Neutrophil (primary cell): ENCODE results near the gene MRPL39.

ENCODE experiments used
- H3K27ac ChIP-seq: fragments of 200-600 bp; sonication (generic); 2 replicates; pipeline ENCODE4 v1.5.1; 2016; ENCODE audit warnings: mild to moderate bottlenecking, moderate library complexity
- H3K27me3 ChIP-seq: fragments of 200-600 bp; sonication (generic); 2 replicates; pipeline ENCODE4 v1.6.0; 2016; ENCODE audit warnings: mild to moderate bottlenecking
- H3K36me3 ChIP-seq: fragments of 200-600 bp; sonication (generic); 2 replicates; pipeline ENCODE4 v1.5.1; 2017
- H3K4me1 ChIP-seq, 2 experiments: fragments of 200-600 bp in 1 of 2; sonication (generic) in 1 of 2; 1 replicate in 1 of 2; 2 replicates in 1 of 2; pipeline versions ENCODE4 v1.5.1 to v1.6.1; 2013 to 2016; ENCODE audit warnings: low read depth in 1 of 2, low read length in 1 of 2, mild to moderate bottlenecking in 1 of 2, moderate library complexity in 1 of 2; ENCODE audit not compliant: control insufficient read depth in 1 of 2, insufficient read depth in 1 of 2
- H3K4me3 ChIP-seq, 2 experiments: fragments of 200-600 bp in 1 of 2; sonication (generic) in 1 of 2; 1 replicate in 1 of 2; 2 replicates in 1 of 2; pipeline ENCODE4 v1.5.1; 2013 to 2016; ENCODE audit warnings: low read depth in 1 of 2, low read length in 1 of 2, mild to moderate bottlenecking in 1 of 2, moderate library complexity in 1 of 2
- H3K9me3 ChIP-seq: fragments of 200-600 bp; sonication (generic); 2 replicates; pipeline ENCODE4 v1.5.1; 2016
- CTCF ChIP-seq: fragments of 200-600 bp; sonication (generic); IDR thresholded peaks from 2 replicates; pipeline ENCODE4 v1.5.1; 2016; ENCODE audit warnings: antibody characterized with exemption

The MRPL39 gene

GRCh38 chr21:25557180-25557579, 50.1 kb downstream of the MRPL39 start:
- no peaks in the 10 kb centered on the region for H3K36me3 ChIP-seq
- TF ChIP-seq CTCF = no peak
- H3K9me3 ChIP-seq = no peaks in the 10 kb centered on the region
- H3K27me3 ChIP-seq = peaks cover 26% of the 10 kb centered on the region
- H3K4me3 ChIP-seq = no peak overlapping the region
- peaks cover 6 to 12% of the 10 kb centered on the region in 2 experiments for H3K4me1 ChIP-seq
- no peak overlapping the region for H3K27ac ChIP-seq

GRCh38 chr21:25556091-25556490, 51.2 kb downstream of the MRPL39 start:
- peaks cover 15% of the 10 kb centered on the region for H3K27me3 ChIP-seq
- no peaks in the 10 kb centered on the region for H3K9me3 ChIP-seq
- H3K36me3 ChIP-seq = no peaks in the 10 kb centered on the region
- no peak overlapping the region for H3K27ac ChIP-seq
- TF ChIP-seq CTCF = no peak
- H3K4me3 ChIP-seq = no peak overlapping the region
- H3K4me1 ChIP-seq = peaks cover 5 to 8% of the 10 kb centered on the region in 2 experiments

- Histone ChIP-seq H3K9me3 (no peaks in the 10 kb centered on the region), H3K27ac (no peak overlapping the region), H3K4me3 (no peak overlapping the region), H3K36me3 (no peaks in the 10 kb centered on the region), H3K27me3 (peaks cover 10% of the 10 kb centered on the region), H3K4me1 (peaks cover 5 to 7% of the 10 kb centered on the region in 2 experiments)
- TF ChIP-seq CTCF = no peak
These were observed 51.8 kb downstream of the MRPL39 start for GRCh38 chr21:25555492-25555891.

GRCh38 chr21:25552856-25553255, 54.4 kb downstream of the MRPL39 start:
- no peaks in the 10 kb centered on the region for H3K4me1 ChIP-seq
- no peaks in the 10 kb centered on the region for H3K9me3 ChIP-seq
- TF ChIP-seq CTCF = no peak
- no peaks in the 10 kb centered on the region for H3K27me3 ChIP-seq
- H3K27ac ChIP-seq = no peak overlapping the region
- no peak overlapping the region for H3K4me3 ChIP-seq
- H3K36me3 ChIP-seq = no peaks in the 10 kb centered on the region

- Histone ChIP-seq H3K27ac (no peak overlapping the region), H3K4me1 (no peaks in the 10 kb centered on the region), H3K9me3 (no peaks in the 10 kb centered on the region), H3K27me3 (no peaks in the 10 kb centered on the region), H3K4me3 (no peak overlapping the region), H3K36me3 (no peaks in the 10 kb centered on the region)
- no peak for TF ChIP-seq CTCF
These were observed 55.7 kb downstream of the MRPL39 start for GRCh38 chr21:25551569-25551968.
